Measurements from ENCODE around the gene LYRM4.

DNA sequence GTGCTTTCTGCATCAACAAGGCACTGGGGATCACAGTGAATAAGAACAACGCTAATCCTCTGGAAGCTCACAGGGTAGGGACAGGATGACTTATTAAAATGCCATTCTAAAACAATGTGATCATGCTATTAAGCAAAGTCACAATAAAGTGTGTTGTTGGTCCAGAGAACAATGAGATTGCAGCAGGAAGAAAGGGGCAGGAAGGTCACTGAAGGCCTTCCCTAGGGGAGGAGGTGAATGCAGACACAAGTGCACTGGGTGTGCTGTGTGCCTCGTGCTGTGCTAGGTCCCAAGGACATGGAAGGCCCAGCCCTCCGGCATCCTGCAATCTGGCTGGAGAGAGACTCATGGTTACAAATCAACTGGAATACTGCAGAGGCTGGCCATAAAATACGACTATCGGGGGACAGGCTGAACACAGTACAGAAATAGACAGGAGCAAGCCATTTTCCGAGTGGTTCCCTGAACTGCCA lies 55.7 kb downstream of the LYRM4 start:
- TF ChIP-seq, protein P1, sequence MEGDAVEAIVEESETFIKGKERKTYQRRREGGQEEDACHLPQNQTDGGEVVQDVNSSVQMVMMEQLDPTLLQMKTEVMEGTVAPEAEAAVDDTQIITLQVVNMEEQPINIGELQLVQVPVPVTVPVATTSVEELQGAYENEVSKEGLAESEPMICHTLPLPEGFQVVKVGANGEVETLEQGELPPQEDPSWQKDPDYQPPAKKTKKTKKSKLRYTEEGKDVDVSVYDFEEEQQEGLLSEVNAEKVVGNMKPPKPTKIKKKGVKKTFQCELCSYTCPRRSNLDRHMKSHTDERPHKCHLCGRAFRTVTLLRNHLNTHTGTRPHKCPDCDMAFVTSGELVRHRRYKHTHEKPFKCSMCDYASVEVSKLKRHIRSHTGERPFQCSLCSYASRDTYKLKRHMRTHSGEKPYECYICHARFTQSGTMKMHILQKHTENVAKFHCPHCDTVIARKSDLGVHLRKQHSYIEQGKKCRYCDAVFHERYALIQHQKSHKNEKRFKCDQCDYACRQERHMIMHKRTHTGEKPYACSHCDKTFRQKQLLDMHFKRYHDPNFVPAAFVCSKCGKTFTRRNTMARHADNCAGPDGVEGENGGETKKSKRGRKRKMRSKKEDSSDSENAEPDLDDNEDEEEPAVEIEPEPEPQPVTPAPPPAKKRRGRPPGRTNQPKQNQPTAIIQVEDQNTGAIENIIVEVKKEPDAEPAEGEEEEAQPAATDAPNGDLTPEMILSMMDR (IDR thresholded peaks at IDR 0.05), result no peak
- no peak for TF ChIP-seq POLR2A (IDR thresholded peaks at IDR 0.05)
